GM18519 (cell line): ENCODE measurements around the gene ZNFX1.

Experiments
- ATAC-seq: cut with Tn5 transposase; IDR thresholded peaks from one replicate; pipeline ENCODE4 v1.9.1; 2021; ENCODE audit warnings: mild to moderate bottlenecking, moderate library complexity; ENCODE audit not compliant: unreplicated experiment, low FRiP score

ZNFX1 gene

DNA sequence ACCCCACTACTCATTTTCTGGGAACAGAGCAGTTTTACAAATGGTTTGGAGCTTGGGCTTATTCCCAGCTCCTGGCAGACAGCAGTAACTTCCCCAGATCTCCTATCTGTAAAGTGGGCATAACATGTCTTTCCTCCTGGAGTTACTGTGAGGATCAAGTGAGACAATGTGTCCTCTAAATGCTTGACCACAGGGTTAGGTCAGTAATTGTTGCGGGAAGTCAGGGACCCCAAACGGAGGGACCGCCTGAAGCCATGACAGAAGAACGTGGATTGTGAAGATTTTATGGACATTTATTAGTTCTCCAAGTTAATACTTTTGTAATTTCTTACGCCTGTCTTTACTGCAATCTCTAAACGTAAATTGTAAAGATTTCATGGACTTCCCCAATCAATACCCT is 15.3 kb upstream of the ZNFX1 start:
- no peak for ATAC-seq

- no peak for ATAC-seq
These were observed 14.2 kb upstream of the ZNFX1 start for GRCh38 chr20:49292010-49292409.

GRCh38 chr20:49291200-49291599 is 13.3 kb upstream of the ZNFX1 start:
- ATAC-seq: no peak

- ATAC-seq: no peak
These were observed 12.8 kb upstream of the ZNFX1 start for GRCh38 chr20:49290608-49291191.

GRCh38 chr20:49288784-49289696 is 11.2 kb upstream of the ZNFX1 start:
- no peak for ATAC-seq

DNA sequence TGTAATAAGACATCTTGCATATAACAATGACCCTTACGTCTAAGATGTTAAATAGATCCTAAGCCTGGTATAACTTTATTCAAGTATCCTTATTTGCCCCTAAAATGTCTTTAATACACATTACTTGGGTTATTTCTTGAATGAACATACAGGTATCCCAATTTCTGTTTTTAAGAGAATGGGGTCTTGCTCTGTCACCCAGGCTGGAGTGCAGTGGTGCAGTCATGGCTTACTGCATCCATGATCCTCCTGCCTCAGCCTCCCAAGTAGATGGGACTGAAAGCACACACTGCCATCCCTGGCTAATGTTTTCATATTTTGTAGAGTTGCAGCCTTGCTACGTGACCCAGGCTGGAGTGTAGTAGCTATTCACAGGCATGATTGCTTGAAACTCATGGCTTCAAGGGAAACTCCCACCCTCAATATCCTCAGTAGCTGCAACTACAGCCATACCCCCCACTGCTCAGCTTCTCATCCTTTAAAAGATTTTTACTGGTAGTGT is 10.4 kb upstream of the ZNFX1 start:
- no peak for ATAC-seq

DNA sequence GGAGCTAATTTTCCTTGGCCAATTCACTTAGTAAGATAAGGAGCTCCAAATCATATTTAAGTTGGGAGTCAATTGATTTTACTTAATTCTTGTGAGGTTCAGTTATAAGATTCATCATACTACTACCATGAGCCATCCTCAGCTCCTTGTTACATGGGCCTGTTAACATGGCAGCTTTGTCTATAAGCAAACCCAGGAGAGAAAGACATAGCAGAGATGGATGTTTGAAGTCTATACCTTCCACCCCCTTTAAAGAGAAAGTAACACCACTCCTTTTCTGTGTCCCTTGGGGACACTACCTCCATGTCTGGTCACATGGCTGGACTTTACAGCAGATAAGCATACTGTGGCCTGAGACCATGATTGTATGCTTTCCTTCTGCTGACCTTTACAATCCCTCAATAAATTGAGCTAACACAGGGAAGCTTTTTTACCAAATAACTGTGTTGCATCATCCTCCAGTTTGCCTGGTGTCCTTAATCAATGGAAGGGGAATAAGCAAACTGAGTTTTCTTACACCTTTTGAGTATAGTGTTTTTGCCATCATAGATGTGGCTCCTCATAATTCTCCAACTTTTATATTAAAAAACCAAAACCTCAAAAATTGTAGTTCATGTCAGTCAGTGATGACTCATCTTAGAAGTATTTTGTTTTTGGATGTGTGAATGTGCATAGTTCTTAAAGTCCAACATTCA is 9.8 kb upstream of the ZNFX1 start:
- ATAC-seq: no peak

- no peak for ATAC-seq
These were observed 9.1 kb upstream of the ZNFX1 start for GRCh38 chr20:49286689-49287551.

- no peak for ATAC-seq
These were observed 8.1 kb upstream of the ZNFX1 start for GRCh38 chr20:49285813-49286494.

DNA sequence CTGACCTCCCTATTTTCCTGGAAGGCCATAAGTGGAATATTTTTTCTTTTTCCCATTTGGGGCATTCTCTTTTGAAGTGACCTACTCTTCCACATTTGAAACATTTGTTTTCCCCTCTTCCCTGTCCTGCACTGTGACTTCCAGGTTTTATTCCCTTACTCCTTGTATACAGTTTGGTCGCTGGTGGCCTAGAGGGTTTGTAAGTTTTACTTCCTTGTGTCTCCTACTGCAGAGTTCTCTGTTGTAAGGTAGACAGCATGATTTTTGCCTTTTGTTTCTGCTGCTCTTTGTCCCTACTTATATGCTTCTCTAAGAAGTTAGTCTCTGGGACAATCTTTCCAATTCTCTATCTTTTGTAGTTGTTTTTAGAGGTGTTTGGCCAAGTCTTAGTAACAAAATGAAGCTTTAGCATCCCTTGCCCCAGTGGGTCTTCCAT is 7.4 kb upstream of the ZNFX1 start:
- no peak for ATAC-seq

- no peak for ATAC-seq
These were observed 7.0 kb upstream of the ZNFX1 start for GRCh38 chr20:49284818-49285217.

- no peak for ATAC-seq
These were observed 6.1 kb upstream of the ZNFX1 start for GRCh38 chr20:49283703-49284625.

- no peak for ATAC-seq
These were observed 5.4 kb upstream of the ZNFX1 start for GRCh38 chr20:49283176-49283702.

- ATAC-seq: no peak
These were observed 4.8 kb upstream of the ZNFX1 start for GRCh38 chr20:49282584-49283171.

- no peak for ATAC-seq
These were observed 4.1 kb upstream of the ZNFX1 start for GRCh38 chr20:49281913-49282467.

DNA sequence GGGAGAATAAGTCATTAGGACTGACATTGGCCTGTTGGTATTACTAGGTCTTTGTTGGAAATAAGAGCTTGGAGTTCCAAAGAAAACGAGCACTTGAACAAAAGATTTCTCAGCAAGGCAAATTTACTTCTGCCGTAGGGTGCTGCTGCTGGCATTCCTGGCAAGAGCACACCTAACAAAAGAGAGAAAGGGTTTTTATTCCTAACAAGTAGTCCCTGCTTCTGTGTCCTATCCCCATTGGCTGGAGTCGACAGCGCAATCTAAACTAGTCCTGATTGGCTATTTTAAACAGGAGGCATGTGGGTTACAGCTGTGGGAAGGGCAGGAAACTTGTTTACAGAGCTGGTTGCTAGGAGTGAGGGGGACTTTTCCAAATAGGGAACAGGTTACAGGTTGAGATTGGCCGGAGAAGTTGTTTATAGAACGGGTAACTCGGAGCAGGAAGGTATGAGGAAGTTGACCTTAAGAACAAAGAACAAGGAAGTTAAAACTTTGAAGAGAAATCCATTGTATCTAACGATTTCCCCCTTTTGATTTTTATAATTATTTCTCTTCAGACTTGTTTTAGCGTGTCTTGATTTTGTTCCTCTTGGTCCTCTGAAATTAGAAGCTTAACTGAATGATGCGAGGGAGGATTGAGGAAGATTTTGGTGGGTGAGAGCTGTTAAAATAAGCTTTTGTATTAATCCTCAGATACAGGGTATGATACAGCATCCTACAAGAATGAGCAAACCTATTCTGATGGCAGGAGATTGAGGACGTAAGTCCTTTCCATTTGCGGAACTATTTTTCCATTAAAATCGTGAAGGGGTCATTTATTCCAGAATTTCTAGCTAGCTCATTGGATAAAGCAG is 3.4 kb upstream of the ZNFX1 start:
- ATAC-seq: no peak
